SK-N-SH (cell line): ENCODE measurements around the gene ITGA2B. TPM values are rescaled to one million over a fixed set of nuclear protein-coding genes. Genes with fewer than 3 reads are reported as not detected.
A peak's percentile ranks its signal among the peaks of the same experiment; 100 is the strongest.
"Not testable (repeated sequence)": the region's sequence is repeated elsewhere in the genome, so short reads cannot be mapped to it uniquely, and the experiment has no call there.

Source experiments
- CTCF ChIA-PET: fragments of 300-600, 350-600 bp; formaldehyde crosslinking; extraction: SDS; loops from one replicate; lab custom pipeline; 2021; lab: Yijun Ruan, JAX
- POLR2A ChIA-PET: fragments of 350-600 bp; sonication (Branson Sonifier 250); formaldehyde crosslinking; extraction: SDS; loops from one replicate; lab custom pipeline; 2020; ENCODE audit warnings: antibody characterized with exemption, inconsistent platforms; lab: Yijun Ruan, JAX
- DNase-seq: peaks from one replicate; pipeline ENCODE4 v3.0.0; 2012
- H2AFZ ChIP-seq: fragments of 200-600 bp; sonication (generic); 2 replicates; pipeline ENCODE4 v1.8.1; 2016; ENCODE audit warnings: antibody characterized with exemption, mild to moderate bottlenecking, low read depth
- H3F3A ChIP-seq: fragments of 200-600 bp; sonication (generic); replicated peaks from 2 replicates; pipeline ENCODE3; 2016; ENCODE audit warnings: antibody characterized with exemption, mild to moderate bottlenecking; ENCODE audit not compliant: insufficient read depth
- H3K27ac ChIP-seq, 2 experiments: fragments of 200-500 bp in 1 of 2; fragments of 200-600 bp in 1 of 2; sonication (Bioruptor generic) in 1 of 2; sonication (generic), shearing (Covaris generic) in 1 of 2; 2 replicates each; pipeline versions ENCODE4 v1.5.1 to v1.6.1; 2014 to 2016; ENCODE audit warnings: low read depth in 2 of 2, inconsistent platforms in 1 of 2, low read length in 1 of 2, mild to moderate bottlenecking in 1 of 2, mixed read lengths in 1 of 2
- H3K27me3 ChIP-seq: fragments of 200-600 bp; sonication (generic), shearing (Covaris generic); 2 replicates; pipeline ENCODE4 v1.6.1; 2016; ENCODE audit warnings: mixed run types; ENCODE audit not compliant: insufficient read depth
- H3K36me3 ChIP-seq, 2 experiments: fragments of 200-500 bp in 1 of 2; fragments of 200-600 bp in 1 of 2; sonication (Bioruptor generic) in 1 of 2; sonication (generic) in 1 of 2; replicated peaks in 1 of 2; 2 replicates each; pipeline versions ENCODE3 to v1.5.1; 2014 to 2016; ENCODE audit warnings: low read length in 1 of 2, mild to moderate bottlenecking in 1 of 2; ENCODE audit not compliant: insufficient read depth in 2 of 2, control insufficient read depth in 1 of 2
- H3K4me1 ChIP-seq, 2 experiments: fragments of 200-500 bp in 1 of 2; fragments of 200-600 bp in 1 of 2; sonication (Bioruptor generic) in 1 of 2; sonication (generic), shearing (Covaris generic) in 1 of 2; 2 replicates each; pipeline versions ENCODE4 v1.5.1 to v1.6.1; 2014 to 2016; ENCODE audit warnings: low read depth in 1 of 2, low read length in 1 of 2, mixed run types in 1 of 2; ENCODE audit not compliant: insufficient read depth in 2 of 2, control insufficient read depth in 1 of 2
- H3K4me2 ChIP-seq: fragments of 200-600 bp; sonication (generic), shearing (Covaris generic); 2 replicates; pipeline ENCODE4 v1.6.1; 2017; ENCODE audit warnings: mixed run types
- H3K4me3 ChIP-seq, 2 experiments: fragments of 200-500 bp in 1 of 2; fragments of 200-600 bp in 1 of 2; sonication (Bioruptor generic) in 1 of 2; sonication (generic), shearing (Covaris generic) in 1 of 2; 2 replicates each; pipeline versions ENCODE4 v1.5.1 to v1.8.1; 2014 to 2016; ENCODE audit warnings: low read depth in 2 of 2, inconsistent platforms in 1 of 2, low read length in 1 of 2, mild to moderate bottlenecking in 1 of 2, mixed read lengths in 1 of 2, moderate library complexity in 1 of 2
- H3K79me2 ChIP-seq: fragments of 200-600 bp; sonication (generic); 2 replicates; pipeline ENCODE4 v1.8.1; 2017; ENCODE audit warnings: mild to moderate bottlenecking; ENCODE audit not compliant: insufficient read depth
- H3K9ac ChIP-seq: fragments of 200-600 bp; sonication (generic); 2 replicates; pipeline ENCODE4 v1.6.1; 2017; ENCODE audit warnings: mixed run types
- H3K9me2 ChIP-seq: fragments of 200-600 bp; sonication (generic); 2 replicates; pipeline ENCODE4 v1.6.1; 2017; ENCODE audit warnings: mixed run types
- H3K9me3 ChIP-seq: fragments of 200-600 bp; sonication (generic); 2 replicates; pipeline ENCODE4 v1.6.1; 2017; ENCODE audit warnings: mixed run types, mild to moderate bottlenecking, moderate library complexity
- H4K20me1 ChIP-seq: fragments of 200-600 bp; sonication (generic); 2 replicates; pipeline ENCODE4 v1.6.1; 2017; ENCODE audit warnings: mild to moderate bottlenecking, mixed run types; ENCODE audit not compliant: insufficient read depth
- JUND ChIP-seq: IDR thresholded peaks from 2 replicates; pipeline ENCODE4 v1.4.0; 2012
- MEF2A ChIP-seq: IDR thresholded peaks from 2 replicates; pipeline ENCODE4 v1.4.0; 2012; ENCODE audit warnings: low read depth, borderline replicate concordance
- NFIC ChIP-seq: IDR thresholded peaks from 2 replicates; pipeline ENCODE4 v1.4.0; 2012; ENCODE audit warnings: borderline replicate concordance
- RCOR1 ChIP-seq: fragments of 150-350 bp; IDR thresholded peaks from 2 replicates; pipeline ENCODE4 v1.6.1; 2017; ENCODE audit warnings: antibody characterized with exemption, low read length
- RFX5 ChIP-seq: IDR thresholded peaks from 2 replicates; pipeline ENCODE4 v1.6.1; 2012; ENCODE audit warnings: mild to moderate bottlenecking, improper control_type of control experiment, low read length
- YY1 ChIP-seq: IDR thresholded peaks from 2 replicates; pipeline ENCODE4 v1.4.0; 2012; ENCODE audit warnings: low read depth, mild to moderate bottlenecking
- WGBS: methylation state at CpG from one replicate; pipeline ENCODE4 v1.1.6; 2017; ENCODE audit warnings: low lambda C conversion rate; 5-methylcytosine and 5-hydroxymethylcytosine counted together
- polyA plus RNA-seq, 3 experiments: library from polyadenylated mRNA; depleted of rRNA; stranded (reverse); fragments of >200 nt; gene quantifications; 2 replicates each; pipeline ENCODE4 v1.2.3, GENCODE V29; 2012
- TF ChIP-seq, protein P1 (sequence below): IDR thresholded peaks from 2 replicates; pipeline ENCODE4 v1.4.0; 2012; ENCODE audit warnings: low read depth, borderline replicate concordance
- TF ChIP-seq, protein P2 (sequence below): fragments of 150-350 bp; IDR thresholded peaks from 2 replicates; pipeline ENCODE4 v1.6.1; 2016; ENCODE audit warnings: mild to moderate bottlenecking, low read depth, low read length
- TF ChIP-seq, protein P3 (sequence below): IDR thresholded peaks from 2 replicates; pipeline ENCODE4 v1.6.1; 2012; ENCODE audit warnings: mild to moderate bottlenecking, low read depth, low read length, moderate library complexity

ITGA2B gene
- polyA plus RNA-seq, 1 of the 3 experiments (the other 2 are of a cell fraction) = 1.3 TPM

DNA sequence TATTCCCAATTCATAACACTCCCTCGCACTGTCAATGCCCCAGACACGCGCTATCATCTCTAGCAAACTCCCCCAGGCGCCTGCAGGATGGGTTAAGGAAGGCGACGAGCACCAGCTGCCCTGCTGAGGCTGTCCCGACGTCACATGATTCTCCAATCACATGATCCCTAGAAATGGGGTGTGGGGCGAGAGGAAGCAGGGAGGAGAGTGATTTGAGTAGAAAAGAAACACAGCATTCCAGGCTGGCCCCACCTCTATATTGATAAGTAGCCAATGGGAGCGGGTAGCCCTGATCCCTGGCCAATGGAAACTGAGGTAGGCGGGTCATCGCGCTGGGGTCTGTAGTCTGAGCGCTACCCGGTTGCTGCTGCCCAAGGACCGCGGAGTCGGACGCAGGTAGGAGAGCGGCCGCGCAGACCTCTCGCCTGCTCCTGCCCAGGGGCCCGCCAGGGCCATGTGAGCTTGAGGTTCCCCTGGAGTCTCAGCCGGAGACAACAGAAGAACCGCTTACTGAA, 44.5 kb downstream of the ITGA2B start, which contains the start of gene GRN (continued):
- TF ChIP-seq, protein P1, sequence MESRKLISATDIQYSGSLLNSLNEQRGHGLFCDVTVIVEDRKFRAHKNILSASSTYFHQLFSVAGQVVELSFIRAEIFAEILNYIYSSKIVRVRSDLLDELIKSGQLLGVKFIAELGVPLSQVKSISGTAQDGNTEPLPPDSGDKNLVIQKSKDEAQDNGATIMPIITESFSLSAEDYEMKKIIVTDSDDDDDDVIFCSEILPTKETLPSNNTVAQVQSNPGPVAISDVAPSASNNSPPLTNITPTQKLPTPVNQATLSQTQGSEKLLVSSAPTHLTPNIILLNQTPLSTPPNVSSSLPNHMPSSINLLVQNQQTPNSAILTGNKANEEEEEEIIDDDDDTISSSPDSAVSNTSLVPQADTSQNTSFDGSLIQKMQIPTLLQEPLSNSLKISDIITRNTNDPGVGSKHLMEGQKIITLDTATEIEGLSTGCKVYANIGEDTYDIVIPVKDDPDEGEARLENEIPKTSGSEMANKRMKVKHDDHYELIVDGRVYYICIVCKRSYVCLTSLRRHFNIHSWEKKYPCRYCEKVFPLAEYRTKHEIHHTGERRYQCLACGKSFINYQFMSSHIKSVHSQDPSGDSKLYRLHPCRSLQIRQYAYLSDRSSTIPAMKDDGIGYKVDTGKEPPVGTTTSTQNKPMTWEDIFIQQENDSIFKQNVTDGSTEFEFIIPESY = no peak
- peak; percentile 64; the same call in 1 of the 2 replicates for TF ChIP-seq RCOR1
- peak; percentile 77 for TF ChIP-seq RFX5
- peak; percentile 45; the same call in 1 of the 2 replicates for TF ChIP-seq YY1
- no peak for TF ChIP-seq MEF2A
- TF ChIP-seq, protein P2, sequence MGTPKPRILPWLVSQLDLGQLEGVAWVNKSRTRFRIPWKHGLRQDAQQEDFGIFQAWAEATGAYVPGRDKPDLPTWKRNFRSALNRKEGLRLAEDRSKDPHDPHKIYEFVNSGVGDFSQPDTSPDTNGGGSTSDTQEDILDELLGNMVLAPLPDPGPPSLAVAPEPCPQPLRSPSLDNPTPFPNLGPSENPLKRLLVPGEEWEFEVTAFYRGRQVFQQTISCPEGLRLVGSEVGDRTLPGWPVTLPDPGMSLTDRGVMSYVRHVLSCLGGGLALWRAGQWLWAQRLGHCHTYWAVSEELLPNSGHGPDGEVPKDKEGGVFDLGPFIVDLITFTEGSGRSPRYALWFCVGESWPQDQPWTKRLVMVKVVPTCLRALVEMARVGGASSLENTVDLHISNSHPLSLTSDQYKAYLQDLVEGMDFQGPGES = peak; percentile 58

DNA sequence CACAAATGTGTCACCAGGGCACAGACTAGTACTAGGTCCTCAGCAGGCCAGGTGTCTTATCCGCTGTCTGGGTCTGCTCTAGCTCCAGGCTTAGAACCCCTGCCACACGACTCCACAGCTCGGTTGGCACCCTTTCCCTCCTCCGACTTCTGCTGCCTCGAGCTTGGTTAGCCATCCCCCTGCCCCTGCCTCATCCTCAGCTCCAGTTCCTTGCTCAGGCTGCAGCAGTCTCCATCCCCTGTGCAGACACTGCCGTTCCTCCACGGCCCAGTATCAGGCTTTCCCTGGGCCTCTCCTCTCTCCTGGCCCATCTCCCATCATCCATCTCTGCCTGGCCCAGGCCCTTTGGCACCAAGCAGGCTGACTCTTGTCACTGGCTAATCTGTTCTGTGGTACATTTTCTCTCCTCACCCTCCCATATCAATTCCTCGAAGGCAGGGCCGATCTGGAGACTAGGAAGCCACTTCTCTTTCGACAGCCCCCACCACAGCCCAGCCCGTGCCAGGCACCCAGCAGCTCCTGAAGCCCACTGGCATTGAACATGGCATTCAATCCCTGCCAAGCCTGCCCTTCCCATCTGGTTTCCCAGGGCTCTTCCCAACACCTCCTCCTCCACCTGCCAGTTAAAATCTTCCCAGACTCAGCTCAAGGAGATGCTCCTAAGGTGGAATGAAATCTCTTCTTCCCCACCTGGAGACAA, 45.8 kb downstream of the ITGA2B start:
- ChIA-PET CTCF (interaction anchor here (0.6 to 3.6 kb wide), 5 partner anchors 12 to 139 kb away, joined by 3 to 53 read pairs (median 15); partner anchors contain the start of gene FAM171A2), POLR2A (no interaction called here)
- WGBS = 80% methylated on average over 11 of the region's 11 CpGs
- Histone ChIP-seq H4K20me1 (peaks cover 3% of the 10 kb centered on the region; the same call in 1 of the 2 replicates), H3K9me3 (no peaks in the 10 kb centered on the region), H3F3A (no peaks in the 10 kb centered on the region), H3K4me3 (no peak overlapping the region), H3K9me2 (no peaks in the 10 kb centered on the region), H3K27me3 (no peaks in the 10 kb centered on the region), H3K4me1 (peaks cover 0 to 13% of the 10 kb centered on the region in 2 experiments; a peak in 1 of 4 replicates), H3K27ac (no peak overlapping the region), H3K4me2 (no peak overlapping the region), H2AFZ (0 out of 2 replicates have a peak overlapping the region, but pooled peaks have one; percentile 99), H3K9ac (no peak overlapping the region), H3K79me2 (peaks cover 21% of the 10 kb centered on the region), H3K36me3 (no peaks in the 10 kb centered on the region)
- TF ChIP-seq RFX5 (no peak), NFIC (no peak), JUND (no peak)
- TF ChIP-seq, protein P3, sequence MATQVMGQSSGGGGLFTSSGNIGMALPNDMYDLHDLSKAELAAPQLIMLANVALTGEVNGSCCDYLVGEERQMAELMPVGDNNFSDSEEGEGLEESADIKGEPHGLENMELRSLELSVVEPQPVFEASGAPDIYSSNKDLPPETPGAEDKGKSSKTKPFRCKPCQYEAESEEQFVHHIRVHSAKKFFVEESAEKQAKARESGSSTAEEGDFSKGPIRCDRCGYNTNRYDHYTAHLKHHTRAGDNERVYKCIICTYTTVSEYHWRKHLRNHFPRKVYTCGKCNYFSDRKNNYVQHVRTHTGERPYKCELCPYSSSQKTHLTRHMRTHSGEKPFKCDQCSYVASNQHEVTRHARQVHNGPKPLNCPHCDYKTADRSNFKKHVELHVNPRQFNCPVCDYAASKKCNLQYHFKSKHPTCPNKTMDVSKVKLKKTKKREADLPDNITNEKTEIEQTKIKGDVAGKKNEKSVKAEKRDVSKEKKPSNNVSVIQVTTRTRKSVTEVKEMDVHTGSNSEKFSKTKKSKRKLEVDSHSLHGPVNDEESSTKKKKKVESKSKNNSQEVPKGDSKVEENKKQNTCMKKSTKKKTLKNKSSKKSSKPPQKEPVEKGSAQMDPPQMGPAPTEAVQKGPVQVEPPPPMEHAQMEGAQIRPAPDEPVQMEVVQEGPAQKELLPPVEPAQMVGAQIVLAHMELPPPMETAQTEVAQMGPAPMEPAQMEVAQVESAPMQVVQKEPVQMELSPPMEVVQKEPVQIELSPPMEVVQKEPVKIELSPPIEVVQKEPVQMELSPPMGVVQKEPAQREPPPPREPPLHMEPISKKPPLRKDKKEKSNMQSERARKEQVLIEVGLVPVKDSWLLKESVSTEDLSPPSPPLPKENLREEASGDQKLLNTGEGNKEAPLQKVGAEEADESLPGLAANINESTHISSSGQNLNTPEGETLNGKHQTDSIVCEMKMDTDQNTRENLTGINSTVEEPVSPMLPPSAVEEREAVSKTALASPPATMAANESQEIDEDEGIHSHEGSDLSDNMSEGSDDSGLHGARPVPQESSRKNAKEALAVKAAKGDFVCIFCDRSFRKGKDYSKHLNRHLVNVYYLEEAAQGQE = no peak
- TF ChIP-seq, protein P2 = no peak
- no peak for DNase-seq

DNA sequence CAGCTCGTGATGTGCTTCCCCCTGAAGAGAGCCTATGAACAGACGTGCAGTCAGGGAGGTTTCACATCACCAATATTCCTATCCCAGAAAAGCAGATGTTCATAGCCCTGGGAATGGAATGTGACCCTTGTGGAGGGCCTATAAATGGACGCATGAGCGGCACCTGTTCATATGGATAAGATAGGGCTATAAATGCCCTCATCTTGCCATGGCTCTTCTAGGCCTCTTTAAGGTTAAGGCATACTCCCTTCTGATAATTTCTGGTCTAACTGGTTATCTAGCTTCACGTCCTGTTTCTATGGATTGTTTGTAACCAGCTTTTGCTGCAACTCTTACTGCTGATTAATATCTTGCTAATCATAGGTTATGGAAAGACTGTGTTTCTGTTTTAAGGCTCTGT, 48.9 kb downstream of the ITGA2B start:
- H3K36me3 ChIP-seq, POLR2A ChIA-PET, DNase-seq, H3K79me2 ChIP-seq, H3K9me3 ChIP-seq, H3K27ac ChIP-seq, H3K4me2 ChIP-seq, H3K27me3 ChIP-seq, H3K4me3 ChIP-seq, H3K9ac ChIP-seq, H3K9me2 ChIP-seq, H4K20me1 ChIP-seq, H3F3A ChIP-seq, H3K4me1 ChIP-seq, H2AFZ ChIP-seq: not testable (repeated sequence)
- CTCF ChIA-PET = interaction anchor here (1.9 to 2.0 kb wide), 2 partner anchors 9 to 10 kb away, joined by 5 to 12 read pairs; no protein-coding TSS in a partner anchor
- WGBS = 61% methylated on average over 5 of the region's 5 CpGs
